GM21390 (cell line): ENCODE data around the gene ZNF532.
"Not testable (repeated sequence)": the region's sequence is repeated elsewhere in the genome, so short reads cannot be mapped to it uniquely, and the experiment has no call there.

Source experiments
- ATAC-seq: cut with Tn5 transposase; IDR thresholded peaks from one replicate; pipeline ENCODE4 v1.9.1; 2021; ENCODE audit not compliant: unreplicated experiment

Gene ZNF532

DNA sequence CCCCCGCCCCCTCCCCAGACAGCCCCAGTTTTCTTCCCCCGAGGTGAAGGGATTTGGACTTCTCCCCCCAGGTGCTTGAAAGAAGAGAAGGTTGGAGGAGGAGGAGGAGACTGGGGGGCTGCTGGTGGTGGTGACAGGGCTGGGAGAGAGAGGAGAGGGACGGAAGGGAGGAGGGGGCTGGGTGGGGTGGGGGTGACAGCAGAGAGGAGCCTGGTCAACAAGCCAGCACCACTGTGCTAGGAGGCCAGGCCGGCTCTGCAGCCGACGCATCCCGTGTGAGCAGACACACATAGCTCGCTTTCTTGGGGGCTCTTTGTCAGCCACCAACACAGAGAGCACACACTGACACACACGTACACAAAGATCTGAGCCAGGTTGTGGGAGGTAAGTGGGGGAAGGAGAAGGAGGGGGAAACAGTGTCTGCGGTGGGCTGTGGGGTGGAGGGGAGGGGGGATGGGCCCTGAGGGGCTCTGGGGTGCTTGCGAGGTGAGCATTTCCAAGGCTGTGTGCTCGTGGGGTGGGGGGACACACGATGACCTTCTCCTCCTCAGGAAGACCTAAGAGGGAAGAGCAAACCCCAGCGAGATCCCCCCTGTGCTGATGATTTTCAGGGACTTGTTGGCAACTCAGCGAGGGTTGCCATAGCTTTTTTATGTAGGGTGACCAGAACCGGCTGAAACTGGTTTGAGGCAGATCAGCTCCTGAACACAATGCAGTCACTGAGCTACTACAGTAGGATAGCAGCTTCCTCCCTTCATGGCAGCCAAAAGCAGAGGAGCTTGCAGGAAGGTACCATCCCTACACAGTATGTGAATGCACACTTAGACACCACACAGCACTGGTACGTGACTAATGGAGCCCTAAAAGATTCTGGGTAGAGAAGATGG lies at the start of gene ZNF532:
Gene ZNF532, plus strand, starts transcription at position 732 of the 887 bp plus-strand sequence. CDS start 53,411 bp downstream, outside the sequence.
- no peak for ATAC-seq

GRCh38 chr18:58819051-58819450 lies 45.6 kb upstream of the ZNF532 start:
- ATAC-seq: no peak

DNA sequence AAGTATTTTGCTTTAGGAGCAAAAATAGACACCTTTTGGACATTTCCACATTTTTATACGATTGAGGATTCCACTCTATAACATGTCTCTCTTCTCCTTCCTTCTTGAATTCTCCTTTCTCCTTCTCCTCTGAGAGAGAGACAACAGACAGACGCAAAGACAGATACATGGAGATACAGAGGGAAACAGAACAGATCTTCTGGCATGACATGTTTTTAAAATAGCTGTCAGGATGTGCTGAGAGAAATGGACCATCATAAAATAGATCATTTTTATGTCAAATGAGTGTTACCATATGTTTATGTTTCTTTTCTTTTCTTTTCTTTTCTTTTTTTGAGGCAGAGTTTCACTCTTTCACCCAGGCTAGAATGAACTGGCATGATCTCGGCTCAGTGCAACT lies 44.4 kb upstream of the ZNF532 start:
- ATAC-seq: no peak

- no peak for ATAC-seq
Measured at GRCh38 chr18:58822944-58823343, 41.7 kb upstream of the ZNF532 start.

GRCh38 chr18:58823412-58823811 lies 41.3 kb upstream of the ZNF532 start:
- ATAC-seq: no peak

- ATAC-seq: not testable (repeated sequence)
Measured at GRCh38 chr18:58826926-58827325, 37.8 kb upstream of the ZNF532 start.

GRCh38 chr18:58827428-58827827 lies 37.2 kb upstream of the ZNF532 start:
- no peak for ATAC-seq

DNA sequence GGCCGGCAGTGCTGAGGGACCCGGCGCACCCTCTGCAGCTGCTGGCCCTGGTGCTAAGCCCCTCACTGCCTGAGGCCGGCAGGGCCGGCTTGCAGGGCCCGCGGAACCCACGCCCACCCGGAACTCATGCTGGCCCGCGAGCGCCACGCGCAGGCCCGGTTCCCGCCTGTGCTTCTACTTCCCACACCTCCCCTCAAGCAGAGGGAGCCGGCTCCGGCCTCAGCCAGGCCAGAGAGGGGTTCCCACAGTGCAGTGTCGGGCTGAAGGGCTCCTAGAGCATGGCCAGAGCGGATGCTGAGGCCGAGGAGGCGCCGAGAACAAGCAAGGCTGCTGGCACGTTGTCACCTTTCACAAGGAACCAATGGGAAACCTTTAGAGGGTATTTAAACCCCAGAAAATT lies 36.8 kb upstream of the ZNF532 start:
- no peak for ATAC-seq

GRCh38 chr18:58828399-58829121 lies 36.1 kb upstream of the ZNF532 start:
- no peak for ATAC-seq

DNA sequence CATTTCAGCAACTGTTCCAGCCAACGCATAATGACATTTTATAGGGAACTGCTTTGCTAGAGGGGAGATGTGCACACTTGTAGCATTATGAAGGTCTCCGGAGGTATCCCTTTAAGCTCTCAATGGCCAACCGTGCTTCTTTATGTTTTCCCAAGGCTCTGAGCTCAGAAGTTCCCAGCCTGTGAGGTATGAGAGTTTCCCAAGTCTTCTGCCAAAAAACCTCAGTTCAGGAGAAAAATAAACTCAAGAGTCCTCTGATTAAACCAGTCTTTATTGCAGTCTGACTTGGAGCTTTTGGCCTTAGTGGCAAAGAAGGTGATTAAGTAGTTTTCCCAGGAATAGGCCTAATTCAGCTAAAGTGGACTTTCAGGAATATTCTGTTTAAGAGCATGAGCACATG lies 35.4 kb upstream of the ZNF532 start:
- ATAC-seq: no peak

GRCh38 chr18:58829886-58830285 lies 34.8 kb upstream of the ZNF532 start:
- not testable (repeated sequence) for ATAC-seq

- ATAC-seq: no peak
Measured at GRCh38 chr18:58831606-58832005, 33.1 kb upstream of the ZNF532 start.

- ATAC-seq: no peak
Measured at GRCh38 chr18:58838165-58838860, 26.4 kb upstream of the ZNF532 start.

GRCh38 chr18:58838946-58839345 lies 25.7 kb upstream of the ZNF532 start:
- no peak for ATAC-seq

DNA sequence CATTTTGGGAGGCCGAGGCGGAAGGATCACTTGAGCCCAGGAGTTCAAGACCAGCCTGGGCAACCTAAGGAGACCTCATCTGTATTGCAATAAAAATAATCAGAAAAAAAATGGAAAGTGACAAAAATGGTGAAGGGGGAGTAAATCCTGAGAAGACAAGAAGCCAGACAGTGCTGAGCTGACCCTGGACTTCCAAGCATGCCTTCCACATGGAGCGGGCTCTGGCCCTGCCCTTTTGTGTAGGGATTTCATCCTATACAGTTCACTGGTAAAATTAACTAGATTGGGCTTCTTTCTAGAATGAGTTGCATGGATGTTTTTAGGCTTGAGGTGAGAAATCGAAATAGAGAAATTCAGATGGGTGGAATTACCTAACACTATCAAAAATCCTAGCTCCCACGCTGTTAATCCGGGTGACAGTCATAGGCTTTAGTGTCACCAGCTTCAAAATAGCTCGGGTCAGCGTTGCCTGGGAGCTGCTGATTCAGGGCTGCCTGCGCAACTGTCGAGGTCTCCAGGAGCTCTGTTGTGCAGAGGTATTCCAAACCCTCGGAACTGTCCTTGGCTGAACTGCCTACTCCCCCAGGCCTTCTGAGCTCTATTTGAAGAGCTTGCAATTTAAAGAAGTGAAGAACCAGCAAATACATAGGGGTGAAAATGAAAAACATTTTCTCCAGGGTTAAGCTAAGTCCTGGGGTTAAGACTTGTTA lies 21.5 kb upstream of the ZNF532 start:
- ATAC-seq: no peak

GRCh38 chr18:58843688-58844035 lies 21.0 kb upstream of the ZNF532 start:
- no peak for ATAC-seq

GRCh38 chr18:58844871-58845270 lies 19.8 kb upstream of the ZNF532 start:
- ATAC-seq: no peak

- no peak for ATAC-seq
Measured at GRCh38 chr18:58845928-58846724, 18.6 kb upstream of the ZNF532 start.

DNA sequence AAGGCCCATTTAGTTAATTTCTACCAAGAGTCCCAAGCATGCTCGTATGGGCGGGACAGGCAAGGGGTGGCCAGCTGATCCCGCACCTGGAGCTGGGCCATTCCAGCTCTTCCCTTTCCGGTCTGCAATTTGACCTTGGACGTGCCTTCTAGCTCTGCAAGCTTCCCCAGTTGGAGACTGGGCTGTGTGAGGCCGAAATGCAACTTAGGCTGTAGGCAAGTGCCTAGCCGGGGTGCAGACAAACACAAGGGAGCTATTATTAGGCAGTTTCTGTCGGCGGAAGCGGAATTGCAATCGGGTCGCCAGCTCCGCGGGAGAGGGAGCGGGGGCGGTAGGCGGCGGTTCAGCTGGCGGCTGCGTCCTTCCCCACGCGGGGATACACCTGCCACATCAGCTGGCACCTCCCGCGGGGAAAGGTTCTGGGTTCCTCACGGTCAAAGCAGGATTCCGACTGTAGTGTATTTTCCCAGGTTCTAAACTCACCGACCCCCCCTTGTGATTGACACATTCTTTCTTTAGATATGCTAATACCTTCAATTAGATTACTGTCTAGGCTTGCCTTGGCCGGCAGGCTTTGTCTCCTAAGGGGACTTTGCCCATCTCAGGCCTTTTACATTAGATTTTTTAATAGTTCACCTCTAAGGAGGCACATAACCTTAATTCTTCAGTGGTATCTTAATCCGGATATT lies 17.1 kb upstream of the ZNF532 start:
- ATAC-seq: no peak

DNA sequence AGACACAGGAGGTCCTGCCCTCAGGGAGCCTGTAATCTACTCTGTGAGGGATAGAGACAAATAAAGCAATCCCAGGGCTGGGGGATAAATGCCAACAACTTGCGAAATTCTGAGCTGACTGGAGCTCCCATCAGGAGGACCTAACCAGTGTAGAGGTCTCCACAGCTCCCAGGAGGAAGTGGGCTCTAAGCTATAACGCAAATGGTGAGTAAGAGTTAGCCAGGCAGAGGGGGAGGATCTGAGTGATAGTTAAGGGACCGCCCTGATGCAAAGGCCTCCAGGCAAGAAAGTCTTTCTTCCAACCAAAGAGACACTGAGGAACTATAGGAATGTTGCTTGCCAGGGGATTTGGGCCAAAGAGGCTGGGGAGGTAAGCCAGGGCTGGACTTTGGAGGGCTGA lies 16.0 kb upstream of the ZNF532 start:
- ATAC-seq: no peak
